DND-41 (cell line): ENCODE measurements around the gene NBPF11.
"Not testable (repeated sequence)": the region's sequence is repeated elsewhere in the genome, so short reads cannot be mapped to it uniquely, and the experiment has no call there.

Source experiments
- EZH2 ChIP-seq: IDR thresholded peaks from 3 replicates; pipeline ENCODE4 v1.6.1; 2012; ENCODE audit warnings: borderline replicate concordance, low read depth, mild to moderate bottlenecking, moderate library complexity, low read length, inconsistent platforms; ENCODE audit not compliant: severe bottlenecking
- TF ChIP-seq, protein P1 (sequence below): IDR thresholded peaks from 2 replicates; pipeline ENCODE4 v1.5.1; 2012; ENCODE audit warnings: borderline replicate concordance, low read length, moderate library complexity, mild to moderate bottlenecking; ENCODE audit not compliant: poor library complexity, severe bottlenecking; ENCODE audit errors: extremely low read depth

DNA sequence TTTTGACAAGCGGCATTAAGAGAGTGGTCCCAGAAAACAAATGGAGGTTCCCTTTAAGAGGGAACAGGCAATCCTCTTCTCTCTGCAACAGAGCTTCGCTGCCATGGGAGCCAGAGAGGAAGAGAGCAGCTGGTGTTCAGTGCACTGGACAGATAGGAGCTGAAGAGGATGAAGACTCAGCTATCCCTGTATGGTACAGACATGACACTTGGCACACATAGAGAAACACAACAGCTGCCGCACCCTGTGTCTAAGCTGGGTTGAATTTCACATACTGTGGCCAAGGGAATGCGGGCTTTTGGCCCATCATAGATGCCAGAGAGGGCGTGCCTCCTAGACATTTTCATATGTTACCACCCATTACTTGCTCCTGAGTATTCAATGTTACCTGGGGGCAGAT is 29.7 kb downstream of the NBPF11 start:
- not testable (repeated sequence) for TF ChIP-seq EZH2
- TF ChIP-seq, protein P1, sequence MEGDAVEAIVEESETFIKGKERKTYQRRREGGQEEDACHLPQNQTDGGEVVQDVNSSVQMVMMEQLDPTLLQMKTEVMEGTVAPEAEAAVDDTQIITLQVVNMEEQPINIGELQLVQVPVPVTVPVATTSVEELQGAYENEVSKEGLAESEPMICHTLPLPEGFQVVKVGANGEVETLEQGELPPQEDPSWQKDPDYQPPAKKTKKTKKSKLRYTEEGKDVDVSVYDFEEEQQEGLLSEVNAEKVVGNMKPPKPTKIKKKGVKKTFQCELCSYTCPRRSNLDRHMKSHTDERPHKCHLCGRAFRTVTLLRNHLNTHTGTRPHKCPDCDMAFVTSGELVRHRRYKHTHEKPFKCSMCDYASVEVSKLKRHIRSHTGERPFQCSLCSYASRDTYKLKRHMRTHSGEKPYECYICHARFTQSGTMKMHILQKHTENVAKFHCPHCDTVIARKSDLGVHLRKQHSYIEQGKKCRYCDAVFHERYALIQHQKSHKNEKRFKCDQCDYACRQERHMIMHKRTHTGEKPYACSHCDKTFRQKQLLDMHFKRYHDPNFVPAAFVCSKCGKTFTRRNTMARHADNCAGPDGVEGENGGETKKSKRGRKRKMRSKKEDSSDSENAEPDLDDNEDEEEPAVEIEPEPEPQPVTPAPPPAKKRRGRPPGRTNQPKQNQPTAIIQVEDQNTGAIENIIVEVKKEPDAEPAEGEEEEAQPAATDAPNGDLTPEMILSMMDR, result not testable (repeated sequence)
